HL-60 (cell line): ENCODE results near the gene QSOX2.

Experiments used
- DNase-seq, 2 experiments: peaks; one replicate each; pipeline ENCODE4 v3.0.0-alpha.2; 2010 to 2020; ENCODE audit warnings: low read depth in 1 of 2, low spot score in 1 of 2
- H3K27ac ChIP-seq: fragments of 250-450 bp; sonication (Bioruptor Pico); replicated peaks from 2 replicates; pipeline ENCODE4 v1.5.1; 2020; ENCODE audit warnings: mild to moderate bottlenecking, moderate library complexity
- H3K27me3 ChIP-seq: fragments of 250-450 bp; sonication (Bioruptor Pico); 2 replicates; pipeline ENCODE4 v1.5.1; 2021; ENCODE audit warnings: mild to moderate bottlenecking, moderate library complexity; ENCODE audit not compliant: insufficient read depth, poor library complexity, severe bottlenecking
- H3K4me3 ChIP-seq: replicated peaks from 2 replicates; pipeline ENCODE4 v1.5.1; 2011; ENCODE audit warnings: mild to moderate bottlenecking, control low read depth, low read length; ENCODE audit not compliant: insufficient read depth
- CTCF ChIP-seq: IDR thresholded peaks from one replicate; pipeline ENCODE4 v1.5.1; 2011; ENCODE audit warnings: low read length, control low read depth, inconsistent platforms; ENCODE audit not compliant: insufficient read depth
- GABPA ChIP-seq: IDR thresholded peaks from 2 replicates; pipeline ENCODE4 v1.6.1; 2012; ENCODE audit warnings: low read depth
- POLR2AphosphoS5 ChIP-seq: IDR thresholded peaks from 2 replicates; pipeline ENCODE4 v1.6.1; 2012; ENCODE audit warnings: low read depth
- REST ChIP-seq: IDR thresholded peaks from 2 replicates; pipeline ENCODE4 v1.6.1; 2012; ENCODE audit warnings: low read depth; ENCODE audit not compliant: insufficient replicate concordance
- SPI1 ChIP-seq: IDR thresholded peaks from 2 replicates; pipeline ENCODE4 v1.6.1; 2012; ENCODE audit warnings: low read depth, mild to moderate bottlenecking, borderline replicate concordance

QSOX2 gene

GRCh38 chr9:136163248-136163850 is 82.3 kb downstream of the QSOX2 start:
- no peak for TF ChIP-seq CTCF
- TF ChIP-seq REST = no peak
- TF ChIP-seq SPI1 = no peak
- no peak for DNase-seq
- Histone ChIP-seq H3K27me3 (no peaks in the 10 kb centered on the region), H3K27ac (no peak overlapping the region), H3K4me3 (no peak overlapping the region)

- TF ChIP-seq SPI1 (no peak), REST (no peak), GABPA (no peak), POLR2AphosphoS5 (no peak), CTCF (no peak)
- Histone ChIP-seq H3K27ac (no peak overlapping the region), H3K4me3 (no peak overlapping the region), H3K27me3 (no peaks in the 10 kb centered on the region)
- DNase-seq = no peak
Measured at GRCh38 chr9:136160995-136161610, 84.5 kb downstream of the QSOX2 start.

GRCh38 chr9:136160381-136160841 is 85.2 kb downstream of the QSOX2 start:
- no peak for DNase-seq
- no peak overlapping the region for H3K4me3 ChIP-seq
- no peaks in the 10 kb centered on the region for H3K27me3 ChIP-seq
- TF ChIP-seq REST (no peak), POLR2AphosphoS5 (no peak), CTCF (no peak), GABPA (no peak), SPI1 (no peak)
- no peak overlapping the region for H3K27ac ChIP-seq
